OCI-LY3 (cell line): ENCODE results near the gene STK17A.

ENCODE experiments used
- H2AFZ ChIP-seq: fragments of 200-600, 300-600 bp; shearing (Covaris generic); 2 replicates; pipeline ENCODE4 v1.6.0; 2014; ENCODE audit warnings: antibody characterized with exemption, low read depth, low read length
- H3K27ac ChIP-seq: fragments of 200-600, 300-600 bp; sonication (generic); 2 replicates; pipeline ENCODE4 v1.5.1; 2014; ENCODE audit warnings: mild to moderate bottlenecking, low read length, moderate library complexity, mixed read lengths
- H3K27me3 ChIP-seq: fragments of 200-600, 300-600 bp; sonication (generic); 2 replicates; pipeline ENCODE4 v1.6.1; 2014; ENCODE audit warnings: low read depth, low read length, mixed read lengths
- H3K36me3 ChIP-seq: fragments of 200-600, 300-600 bp; sonication (generic); replicated peaks from 2 replicates; pipeline ENCODE3; 2014; ENCODE audit warnings: low read depth, low read length, mixed read lengths
- H3K4me1 ChIP-seq: fragments of 300-600, 200-600 bp; sonication (generic); 2 replicates; pipeline ENCODE4 v1.6.1; 2014; ENCODE audit warnings: low read length, mixed read lengths
- H3K4me2 ChIP-seq: fragments of 200-600, 300-600 bp; sonication (generic); 2 replicates; pipeline ENCODE4 v1.6.1; 2014; ENCODE audit warnings: low read length, mixed read lengths
- H3K4me3 ChIP-seq: fragments of 300-600, 200-600 bp; sonication (generic); 2 replicates; pipeline ENCODE4 v1.5.1; 2014; ENCODE audit warnings: antibody characterized with exemption, mild to moderate bottlenecking, low read length, moderate library complexity
- H3K79me2 ChIP-seq: fragments of 300-600, 200-600 bp; shearing (Covaris generic); 2 replicates; pipeline ENCODE4 v1.6.1; 2014; ENCODE audit warnings: mild to moderate bottlenecking, low read length, mixed read lengths
- H3K9ac ChIP-seq: fragments of 300-600, 200-600 bp; shearing (Covaris generic); 2 replicates; pipeline ENCODE4 v1.6.0; 2014; ENCODE audit warnings: mild to moderate bottlenecking, low read length, moderate library complexity
- H3K9me3 ChIP-seq: fragments of 200-600, 300-600 bp; shearing (Covaris generic); 2 replicates; pipeline ENCODE4 v1.6.1; 2014; ENCODE audit warnings: low read length, mixed read lengths; ENCODE audit not compliant: insufficient read depth
- H4K20me1 ChIP-seq: fragments of 200-600, 300-600 bp; sonication (generic); 2 replicates; pipeline ENCODE4 v1.6.1; 2016; ENCODE audit warnings: low read length, mixed read lengths; ENCODE audit not compliant: insufficient read depth
- CTCF ChIP-seq: fragments of 200-600, 300-600 bp; sonication (generic); IDR thresholded peaks from 2 replicates; pipeline ENCODE4 v1.5.1; 2014; ENCODE audit warnings: antibody characterized with exemption, low read length, low read depth
- EZH2phosphoT487 ChIP-seq: fragments of 200-600 bp; shearing (Covaris generic); IDR thresholded peaks from 2 replicates; pipeline ENCODE4 v1.6.1; 2018; ENCODE audit warnings: antibody characterized with exemption, mixed run types, low read depth

Gene STK17A

DNA sequence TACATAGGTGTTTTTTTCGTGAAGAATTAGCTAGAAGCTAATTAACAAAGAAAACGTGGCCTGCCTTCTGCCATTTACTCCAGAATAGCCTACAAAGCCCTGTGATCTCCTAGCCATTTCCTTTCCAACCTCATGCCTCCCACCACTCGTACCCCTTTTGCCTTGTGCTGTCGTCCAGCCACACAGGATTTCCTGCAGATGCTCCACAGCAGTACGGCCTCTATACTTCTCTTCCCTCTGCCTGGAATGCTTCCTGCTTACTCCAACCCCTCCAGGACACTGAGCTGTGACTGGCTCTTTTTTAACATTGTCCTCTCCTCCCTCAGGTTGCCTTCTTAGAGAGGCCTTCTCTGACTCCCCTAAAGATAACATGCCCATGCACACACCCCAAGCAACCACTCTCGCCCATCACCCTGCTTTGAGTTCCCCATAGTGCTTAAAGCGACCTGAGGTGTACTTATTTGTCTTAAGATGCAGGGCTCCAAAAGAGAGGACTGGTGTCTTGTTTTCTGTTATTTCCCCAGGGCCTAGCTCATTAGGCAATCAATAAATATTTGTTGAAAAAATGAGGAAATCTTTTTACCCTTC, 32.7 kb downstream of the STK17A start:
- Histone ChIP-seq H3K4me2 (no peak overlapping the region), H3K4me1 (peaks cover 15% of the 10 kb centered on the region), H3K36me3 (peaks cover 2% of the 10 kb centered on the region), H3K9ac (no peak overlapping the region), H3K79me2 (no peaks in the 10 kb centered on the region), H3K27ac (no peak overlapping the region), H3K4me3 (no peak overlapping the region), H4K20me1 (peaks cover 12% of the 10 kb centered on the region; the same call in 1 of the 2 replicates), H2AFZ (no peak overlapping the region), H3K27me3 (no peaks in the 10 kb centered on the region), H3K9me3 (no peaks in the 10 kb centered on the region)
- TF ChIP-seq EZH2phosphoT487 (no peak), CTCF (no peak)

- Histone ChIP-seq H3K4me3 (no peak overlapping the region), H3K4me2 (no peak overlapping the region), H3K27ac (no peak overlapping the region), H3K36me3 (peaks cover 2% of the 10 kb centered on the region), H3K4me1 (peaks cover 15% of the 10 kb centered on the region), H3K79me2 (no peaks in the 10 kb centered on the region), H3K9me3 (no peaks in the 10 kb centered on the region), H2AFZ (no peak overlapping the region), H3K27me3 (no peaks in the 10 kb centered on the region), H4K20me1 (peaks cover 12% of the 10 kb centered on the region; the same call in 1 of the 2 replicates), H3K9ac (no peak overlapping the region)
- TF ChIP-seq CTCF (no peak), EZH2phosphoT487 (no peak)
Measured at GRCh38 chr7:43616977-43617376, 34.1 kb downstream of the STK17A start.

GRCh38 chr7:43618073-43618472, 35.2 kb downstream of the STK17A start:
- peaks cover 3% of the 10 kb centered on the region; the same call in 1 of the 2 replicates for H4K20me1 ChIP-seq
- H3K79me2 ChIP-seq: no peaks in the 10 kb centered on the region
- no peak overlapping the region for H3K9ac ChIP-seq
- peaks cover 2% of the 10 kb centered on the region for H3K36me3 ChIP-seq
- H3K9me3 ChIP-seq: no peaks in the 10 kb centered on the region
- no peak overlapping the region for H3K27ac ChIP-seq
- no peak overlapping the region for H3K4me3 ChIP-seq
- no peak overlapping the region for H2AFZ ChIP-seq
- no peaks in the 10 kb centered on the region for H3K27me3 ChIP-seq
- TF ChIP-seq EZH2phosphoT487 (no peak), CTCF (no peak)
- no peak overlapping the region for H3K4me2 ChIP-seq
- peaks cover 5% of the 10 kb centered on the region for H3K4me1 ChIP-seq

GRCh38 chr7:43619213-43620012, 36.5 kb downstream of the STK17A start:
- no peak overlapping the region for H3K27ac ChIP-seq
- no peak overlapping the region for H2AFZ ChIP-seq
- no peak overlapping the region for H3K9ac ChIP-seq
- H4K20me1 ChIP-seq: no peaks in the 10 kb centered on the region
- H3K79me2 ChIP-seq: no peaks in the 10 kb centered on the region
- H3K4me1 ChIP-seq: no peaks in the 10 kb centered on the region
- H3K4me2 ChIP-seq: no peak overlapping the region
- peaks cover 6% of the 10 kb centered on the region for H3K36me3 ChIP-seq
- no peak overlapping the region for H3K4me3 ChIP-seq
- no peaks in the 10 kb centered on the region for H3K9me3 ChIP-seq
- no peaks in the 10 kb centered on the region for H3K27me3 ChIP-seq
- no peak for TF ChIP-seq EZH2phosphoT487
- no peak for TF ChIP-seq CTCF
